GM10248 (cell line): ENCODE data around the gene PABPN1.

Source experiments
- CTCF ChIA-PET: fragments of 300-600 bp; sonication (Branson Sonifier 250); formaldehyde crosslinking; extraction: SDS; loops from one replicate; lab custom pipeline; 2021; ENCODE audit warnings: antibody characterized with exemption; lab: Yijun Ruan, JAX
- POLR2A ChIA-PET: fragments of 350-650 bp; sonication (Branson Sonifier 250); formaldehyde crosslinking; extraction: SDS; loops from one replicate; lab custom pipeline; 2020; ENCODE audit warnings: antibody characterized with exemption; lab: Yijun Ruan, JAX
- DNase-seq: peaks from one replicate; pipeline ENCODE4 v3.0.0; 2012; ENCODE audit errors: extremely low spot score
- TF ChIP-seq, protein P1 (sequence below): IDR thresholded peaks from 2 replicates; pipeline ENCODE4 v1.5.1; 2012; ENCODE audit warnings: mild to moderate bottlenecking, low read depth; ENCODE audit errors: extremely low read depth, missing control alignments, control extremely low read depth

The PABPN1 gene

GRCh38 chr14:23361320-23361719, 40.1 kb downstream of the PABPN1 start:
- CTCF ChIA-PET, result interaction anchor here (1.1 to 1.5 kb wide), 5 partner anchors 11 to 40 kb away, joined by 3 to 6 read pairs (median 3); partner anchors contain the start of genes IL25 and PABPN1
- TF ChIP-seq, protein P1, sequence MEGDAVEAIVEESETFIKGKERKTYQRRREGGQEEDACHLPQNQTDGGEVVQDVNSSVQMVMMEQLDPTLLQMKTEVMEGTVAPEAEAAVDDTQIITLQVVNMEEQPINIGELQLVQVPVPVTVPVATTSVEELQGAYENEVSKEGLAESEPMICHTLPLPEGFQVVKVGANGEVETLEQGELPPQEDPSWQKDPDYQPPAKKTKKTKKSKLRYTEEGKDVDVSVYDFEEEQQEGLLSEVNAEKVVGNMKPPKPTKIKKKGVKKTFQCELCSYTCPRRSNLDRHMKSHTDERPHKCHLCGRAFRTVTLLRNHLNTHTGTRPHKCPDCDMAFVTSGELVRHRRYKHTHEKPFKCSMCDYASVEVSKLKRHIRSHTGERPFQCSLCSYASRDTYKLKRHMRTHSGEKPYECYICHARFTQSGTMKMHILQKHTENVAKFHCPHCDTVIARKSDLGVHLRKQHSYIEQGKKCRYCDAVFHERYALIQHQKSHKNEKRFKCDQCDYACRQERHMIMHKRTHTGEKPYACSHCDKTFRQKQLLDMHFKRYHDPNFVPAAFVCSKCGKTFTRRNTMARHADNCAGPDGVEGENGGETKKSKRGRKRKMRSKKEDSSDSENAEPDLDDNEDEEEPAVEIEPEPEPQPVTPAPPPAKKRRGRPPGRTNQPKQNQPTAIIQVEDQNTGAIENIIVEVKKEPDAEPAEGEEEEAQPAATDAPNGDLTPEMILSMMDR, result no peak
- no peak for DNase-seq
- POLR2A ChIA-PET, result no interaction called here

- POLR2A ChIA-PET, result no interaction called here
- TF ChIP-seq, protein P1, result no peak
- CTCF ChIA-PET, result interaction anchor here (1.1 to 1.5 kb wide), 4 partner anchors 11 to 40 kb away, joined by 3 to 6 read pairs (median 3); partner anchors contain the start of genes IL25 and PABPN1
- no peak for DNase-seq
These were observed 40.5 kb downstream of the PABPN1 start for GRCh38 chr14:23361763-23362162.

GRCh38 chr14:23362200-23362599, 40.9 kb downstream of the PABPN1 start:
- ChIA-PET CTCF (interaction anchor here (1.1 to 1.5 kb wide), 4 partner anchors 11 to 41 kb away, joined by 3 to 6 read pairs (median 3); partner anchors contain the start of genes IL25 and PABPN1), POLR2A (no interaction called here)
- TF ChIP-seq, protein P1, result no peak
- DNase-seq, result no peak

DNA sequence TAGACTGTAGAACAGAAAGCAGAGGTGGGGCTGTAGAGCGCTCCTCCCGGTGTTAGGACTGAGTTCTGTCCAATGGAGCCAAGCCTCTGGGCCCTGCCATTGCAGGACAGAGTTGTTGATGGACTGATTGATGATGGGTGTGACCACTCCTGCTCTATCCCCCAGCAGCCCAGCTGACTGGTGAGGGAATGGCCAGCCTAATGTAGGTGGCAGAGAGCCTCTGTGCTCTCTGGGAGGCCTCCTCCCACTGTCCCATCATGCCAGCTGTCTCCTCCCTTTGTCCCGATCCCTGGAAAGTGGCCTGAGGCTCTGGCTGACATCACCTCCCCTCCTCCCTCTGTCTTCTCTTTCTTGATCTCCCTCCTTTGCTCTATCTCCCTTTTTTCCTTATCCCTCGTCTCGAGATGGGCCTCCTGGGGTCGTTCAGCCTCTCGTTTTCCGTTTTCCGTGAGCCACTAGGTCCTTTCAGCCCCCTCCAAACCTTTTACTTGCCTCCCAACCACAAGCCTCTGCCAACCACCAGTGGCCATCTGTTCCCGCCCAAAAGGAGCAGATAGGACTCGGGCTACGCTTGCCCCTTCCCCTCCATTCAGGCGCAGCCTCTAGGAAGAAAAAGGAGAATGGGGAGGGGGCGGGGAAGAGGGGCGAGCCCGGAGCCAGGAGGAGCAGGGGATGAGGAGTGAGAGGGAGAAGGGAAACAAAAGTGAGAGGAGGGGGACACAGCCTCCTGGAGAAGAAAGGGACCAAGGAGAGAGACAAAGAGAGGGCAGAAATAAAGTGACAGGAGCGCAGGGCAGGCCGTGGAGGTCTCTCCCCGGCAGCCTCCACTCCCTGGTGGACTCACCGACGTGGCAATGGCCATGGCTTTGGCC, 43.1 kb downstream of the PABPN1 start:
- DNase-seq, result no peak
- TF ChIP-seq, protein P1, result no peak
- ChIA-PET POLR2A (no interaction called here), CTCF (no interaction called here)

DNA sequence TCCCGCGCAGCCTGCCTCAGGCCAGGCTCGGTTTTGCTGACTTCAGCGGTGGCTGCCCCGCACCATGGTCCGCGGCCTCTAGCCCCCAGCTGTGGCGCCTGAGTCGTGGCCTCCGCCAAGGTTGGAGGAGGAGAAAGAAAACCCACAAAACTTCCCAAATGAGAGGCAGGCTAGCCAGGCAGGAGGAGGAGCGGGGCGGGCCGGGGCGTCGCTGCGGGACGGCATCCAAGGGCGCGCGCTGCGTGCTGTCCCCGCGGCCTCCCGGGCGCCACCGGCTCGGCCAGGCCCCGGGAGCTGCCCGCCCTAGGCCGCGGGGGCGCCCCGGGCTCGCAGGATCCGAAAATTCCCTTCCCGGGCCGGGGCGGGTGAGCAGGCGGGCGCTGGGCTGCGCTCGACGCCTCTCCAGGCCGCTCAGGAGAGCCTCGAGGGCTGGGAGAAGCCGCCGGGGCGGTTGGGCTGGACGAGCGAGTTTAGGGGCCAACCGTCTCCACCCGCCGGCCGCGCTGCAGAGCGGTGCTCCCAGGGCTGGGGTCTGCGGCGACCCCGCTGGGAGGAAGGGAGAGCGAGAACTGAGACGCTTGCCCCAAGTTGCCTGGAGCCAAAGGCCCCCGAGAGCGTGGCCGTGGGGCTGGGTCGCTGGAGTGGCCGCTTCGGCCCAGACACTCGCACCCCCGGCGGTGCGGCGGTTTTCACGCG, 43.9 kb downstream of the PABPN1 start, which contains the start of gene EFS:
EFS (minus strand) TSS at position 137 of the 696 bp plus-strand sequence. CDS start 147 bp downstream, outside the sequence.
- CTCF ChIA-PET, result no interaction called here
- TF ChIP-seq, protein P1, result no peak
- POLR2A ChIA-PET, result no interaction called here
- no peak for DNase-seq

- TF ChIP-seq, protein P1, result no peak
- DNase-seq, result no peak
- POLR2A ChIA-PET, result no interaction called here
- CTCF ChIA-PET, result no interaction called here
These were observed 44.6 kb downstream of the PABPN1 start for GRCh38 chr14:23365732-23366425.
